Measurements from ENCODE around the gene MUC12. TPM values are rescaled to one million over a fixed set of nuclear protein-coding genes. Genes with fewer than 3 reads are reported as not detected.

The MUC12 gene
- total RNA-seq, 1 experiment from 2014 or later, result 0.64 TPM

DNA sequence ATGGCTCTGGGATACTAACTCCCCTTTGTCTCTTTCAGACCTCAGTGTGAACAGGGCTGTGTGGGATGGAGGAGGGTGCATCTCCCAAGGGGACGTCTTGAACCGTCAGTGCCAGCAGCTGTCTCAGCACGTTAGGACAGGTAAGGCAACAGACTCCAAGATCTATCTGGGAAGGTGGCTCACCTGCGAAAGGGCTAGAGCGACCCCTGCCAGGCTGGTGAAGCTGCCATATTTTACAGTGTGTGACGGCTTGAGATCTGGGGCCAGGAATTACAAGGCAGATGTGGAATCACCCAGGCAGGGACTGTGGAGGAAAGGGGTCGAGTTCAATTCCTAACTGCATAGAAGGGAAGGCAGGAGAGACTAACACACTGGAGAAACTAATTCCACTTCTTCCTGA is 61.7 kb downstream of the MUC12 start:
- intact Hi-C loops (cut with micrococcal nuclease), result no loop called here
- DNase-seq (ENCODE audit: low read depth, low spot score) (no peak), ATAC-seq (no peak)
- no peaks in the 10 kb centered on the region for H3K79me2 ChIP-seq (ENCODE audit: insufficient read depth, low read length)
- H3K27ac ChIP-seq (ENCODE audit: low read depth, low read length), result no peak overlapping the region
- TF ChIP-seq RAD21 (IDR thresholded peaks at IDR 0.05; ENCODE audit: low read depth), result peak; percentile 29; the same call in 1 of the 2 replicates
- TF ChIP-seq, protein P1, sequence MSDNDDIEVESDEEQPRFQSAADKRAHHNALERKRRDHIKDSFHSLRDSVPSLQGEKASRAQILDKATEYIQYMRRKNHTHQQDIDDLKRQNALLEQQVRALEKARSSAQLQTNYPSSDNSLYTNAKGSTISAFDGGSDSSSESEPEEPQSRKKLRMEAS (IDR thresholded peaks at IDR 0.05), result no peak
- ChIA-PET CTCF (no interaction called here), RAD21 (ENCODE audit: low non-redundant PET in 1 of 2, low total read pairs in 2 of 2, uncharacterized antibody in 2 of 2, unreplicated experiment in 2 of 2) (no interaction called here), POLR2A (no interaction called here)
- H2AFZ ChIP-seq (ENCODE audit: low read depth, low read length, poor library complexity, severe bottlenecking), result no peak overlapping the region
- no peaks in the 10 kb centered on the region for H4K20me1 ChIP-seq (ENCODE audit: insufficient read depth)
- no TSS peak for BruUV-seq (replicated peaks)
- no peak overlapping the region for H3K4me2 ChIP-seq (ENCODE audit: low read length)
- no peaks in the 10 kb centered on the region for H3K4me1 ChIP-seq (ENCODE audit: control insufficient read depth in 1 of 2, insufficient read depth in 2 of 2, low read length in 2 of 2)
- H3K9ac ChIP-seq (ENCODE audit: low read length), result no peak overlapping the region
- peaks cover 13% of the 10 kb centered on the region; the same call in 1 of the 2 replicates for H3K27me3 ChIP-seq (ENCODE audit: insufficient read depth, low read length)
- no peaks in the 10 kb centered on the region for H3K9me2 ChIP-seq (ENCODE audit: insufficient read depth)
- H3K4me3 ChIP-seq (replicated peaks in 1 of 2; ENCODE audit: low read depth in 1 of 2, low read length in 2 of 2), result no peak overlapping the region
- no peaks in the 10 kb centered on the region for H3K36me3 ChIP-seq (ENCODE audit: control insufficient read depth in 1 of 2, insufficient read depth in 2 of 2, low read length in 2 of 2)
- no peaks in the 10 kb centered on the region for H3K9me3 ChIP-seq (ENCODE audit: control insufficient read depth in 1 of 2, insufficient read depth in 1 of 2, low read depth in 1 of 2, low read length in 2 of 2)

DNA sequence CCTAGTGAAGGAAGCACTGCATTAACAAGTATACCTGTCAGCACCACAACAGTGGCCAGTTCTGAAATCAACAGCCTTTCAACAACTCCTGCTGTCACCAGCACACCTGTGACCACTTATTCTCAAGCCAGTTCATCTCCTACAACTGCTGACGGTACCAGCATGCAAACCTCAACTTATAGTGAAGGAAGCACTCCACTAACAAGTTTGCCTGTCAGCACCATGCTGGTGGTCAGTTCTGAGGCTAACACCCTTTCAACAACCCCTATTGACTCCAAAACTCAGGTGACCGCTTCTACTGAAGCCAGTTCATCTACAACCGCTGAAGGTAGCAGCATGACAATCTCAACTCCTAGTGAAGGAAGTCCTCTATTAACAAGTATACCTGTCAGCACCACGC is 66.6 kb downstream of the MUC12 start:
- H3K4me3 ChIP-seq (replicated peaks in 1 of 2; ENCODE audit: low read depth in 1 of 2, low read length in 2 of 2), result no peak overlapping the region
- BruUV-seq (replicated peaks), result no TSS peak
- H3K79me2 ChIP-seq (ENCODE audit: insufficient read depth, low read length), result no peaks in the 10 kb centered on the region
- H3K27ac ChIP-seq (ENCODE audit: low read depth, low read length), result no peak overlapping the region
- H3K9ac ChIP-seq (ENCODE audit: low read length), result no peak overlapping the region
- ChIA-PET RAD21 (ENCODE audit: low non-redundant PET in 1 of 2, low total read pairs in 2 of 2, uncharacterized antibody in 2 of 2, unreplicated experiment in 2 of 2) (no interaction called here), CTCF (no interaction called here), POLR2A (no interaction called here)
- H3K4me2 ChIP-seq (ENCODE audit: low read length), result no peak overlapping the region
- peaks cover 29% of the 10 kb centered on the region for H3K27me3 ChIP-seq (ENCODE audit: insufficient read depth, low read length)
- H3K4me1 ChIP-seq (ENCODE audit: control insufficient read depth in 1 of 2, insufficient read depth in 2 of 2, low read length in 2 of 2), result no peaks in the 10 kb centered on the region
- ATAC-seq (no peak), DNase-seq (ENCODE audit: low read depth, low spot score) (no peak)
- no peak for TF ChIP-seq ATF3 (IDR thresholded peaks at IDR 0.05)
- TF ChIP-seq EZH2 (IDR thresholded peaks at IDR 0.05), result no peak
- TF ChIP-seq CBX3 (IDR thresholded peaks at IDR 0.05; ENCODE audit: low read depth), result no peak
- TF ChIP-seq, protein P2, sequence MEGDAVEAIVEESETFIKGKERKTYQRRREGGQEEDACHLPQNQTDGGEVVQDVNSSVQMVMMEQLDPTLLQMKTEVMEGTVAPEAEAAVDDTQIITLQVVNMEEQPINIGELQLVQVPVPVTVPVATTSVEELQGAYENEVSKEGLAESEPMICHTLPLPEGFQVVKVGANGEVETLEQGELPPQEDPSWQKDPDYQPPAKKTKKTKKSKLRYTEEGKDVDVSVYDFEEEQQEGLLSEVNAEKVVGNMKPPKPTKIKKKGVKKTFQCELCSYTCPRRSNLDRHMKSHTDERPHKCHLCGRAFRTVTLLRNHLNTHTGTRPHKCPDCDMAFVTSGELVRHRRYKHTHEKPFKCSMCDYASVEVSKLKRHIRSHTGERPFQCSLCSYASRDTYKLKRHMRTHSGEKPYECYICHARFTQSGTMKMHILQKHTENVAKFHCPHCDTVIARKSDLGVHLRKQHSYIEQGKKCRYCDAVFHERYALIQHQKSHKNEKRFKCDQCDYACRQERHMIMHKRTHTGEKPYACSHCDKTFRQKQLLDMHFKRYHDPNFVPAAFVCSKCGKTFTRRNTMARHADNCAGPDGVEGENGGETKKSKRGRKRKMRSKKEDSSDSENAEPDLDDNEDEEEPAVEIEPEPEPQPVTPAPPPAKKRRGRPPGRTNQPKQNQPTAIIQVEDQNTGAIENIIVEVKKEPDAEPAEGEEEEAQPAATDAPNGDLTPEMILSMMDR (IDR thresholded peaks at IDR 0.05 in 2 of 3, conservative IDR thresholded peaks at IDR 0.05 in 1 of 3; ENCODE audit: borderline replicate concordance in 1 of 3, insufficient read depth in 1 of 3, low read depth in 2 of 3, low read length in 2 of 3), result no peak
- TF ChIP-seq REST (IDR thresholded peaks at IDR 0.05; ENCODE audit: low read depth), result no peak
- no peak for TF ChIP-seq TCF7L2 (IDR thresholded peaks at IDR 0.05; ENCODE audit: borderline replicate concordance, extremely low read depth, insufficient read depth, insufficient read length)
- no peak for TF ChIP-seq EGR1 (IDR thresholded peaks at IDR 0.05; ENCODE audit: low read depth)
- TF ChIP-seq RAD21 (IDR thresholded peaks at IDR 0.05; ENCODE audit: low read depth), result no peak
- no peak for TF ChIP-seq SIN3A (IDR thresholded peaks at IDR 0.05; ENCODE audit: low read depth)
- no peak for TF ChIP-seq JUND (IDR thresholded peaks at IDR 0.05)
- TF ChIP-seq SP1 (IDR thresholded peaks at IDR 0.05; ENCODE audit: low read depth), result no peak
- TF ChIP-seq ELF1 (IDR thresholded peaks at IDR 0.05; ENCODE audit: borderline replicate concordance, low read depth), result no peak
- no peak for TF ChIP-seq ZFX (IDR thresholded peaks at IDR 0.05)
- TF ChIP-seq YY1 (IDR thresholded peaks at IDR 0.05; ENCODE audit: extremely low read depth, insufficient replicate concordance, low read depth, low read length), result no peak
- no peaks in the 10 kb centered on the region for H4K20me1 ChIP-seq (ENCODE audit: insufficient read depth)
- no peak overlapping the region for H2AFZ ChIP-seq (ENCODE audit: low read depth, low read length, poor library complexity, severe bottlenecking)
- no peaks in the 10 kb centered on the region for H3K9me3 ChIP-seq (ENCODE audit: control insufficient read depth in 1 of 2, insufficient read depth in 1 of 2, low read depth in 1 of 2, low read length in 2 of 2)
- no peaks in the 10 kb centered on the region for H3K9me2 ChIP-seq (ENCODE audit: insufficient read depth)
- no peaks in the 10 kb centered on the region for H3K36me3 ChIP-seq (ENCODE audit: control insufficient read depth in 1 of 2, insufficient read depth in 2 of 2, low read length in 2 of 2)
- intact Hi-C loops (cut with micrococcal nuclease), result no loop called here

Measured in HCT116 (cell line).